GM12873 (cell line): ENCODE measurements around the gene LRRC70.

Experiments used
- TF ChIP-seq, protein P1 (sequence below): IDR thresholded peaks from 2 replicates; pipeline ENCODE4 v1.5.1; 2012; ENCODE audit warnings: low read depth, mild to moderate bottlenecking, moderate library complexity, low read length, control low read depth; ENCODE audit not compliant: insufficient read depth; ENCODE audit errors: missing control alignments

Gene LRRC70

DNA sequence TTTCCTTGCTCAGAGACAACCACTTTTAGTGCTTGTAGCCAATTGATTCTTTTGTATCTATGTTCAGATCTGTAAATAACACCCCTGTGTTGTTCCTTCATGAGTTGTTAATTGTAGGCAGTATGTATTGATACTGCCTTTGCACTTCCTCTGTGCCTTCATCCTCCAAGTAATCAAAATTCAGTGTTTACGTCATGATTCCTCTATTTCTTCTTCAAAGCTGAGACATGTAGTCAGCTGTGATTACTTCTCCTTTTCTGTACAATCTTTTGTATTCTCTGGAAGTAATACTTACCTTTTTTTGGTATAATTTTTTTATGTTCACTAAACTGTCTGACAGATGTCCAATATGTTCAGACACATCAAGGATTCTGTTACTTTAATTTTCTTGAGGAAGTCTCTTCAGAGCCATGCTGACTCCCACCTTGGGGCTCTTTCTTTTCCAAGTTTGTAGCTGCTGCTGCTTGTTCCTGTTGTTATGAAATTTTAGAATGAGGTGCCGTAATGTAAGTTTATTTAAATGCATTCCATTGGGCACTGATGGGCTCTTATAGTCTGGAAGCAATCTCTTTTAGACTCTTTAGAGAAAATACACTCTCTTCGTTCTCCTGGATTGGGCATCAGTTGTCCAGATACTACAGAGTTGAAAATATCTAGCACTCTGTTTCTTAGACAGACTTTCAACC lies 30.5 kb upstream of the LRRC70 start:
- TF ChIP-seq, protein P1, sequence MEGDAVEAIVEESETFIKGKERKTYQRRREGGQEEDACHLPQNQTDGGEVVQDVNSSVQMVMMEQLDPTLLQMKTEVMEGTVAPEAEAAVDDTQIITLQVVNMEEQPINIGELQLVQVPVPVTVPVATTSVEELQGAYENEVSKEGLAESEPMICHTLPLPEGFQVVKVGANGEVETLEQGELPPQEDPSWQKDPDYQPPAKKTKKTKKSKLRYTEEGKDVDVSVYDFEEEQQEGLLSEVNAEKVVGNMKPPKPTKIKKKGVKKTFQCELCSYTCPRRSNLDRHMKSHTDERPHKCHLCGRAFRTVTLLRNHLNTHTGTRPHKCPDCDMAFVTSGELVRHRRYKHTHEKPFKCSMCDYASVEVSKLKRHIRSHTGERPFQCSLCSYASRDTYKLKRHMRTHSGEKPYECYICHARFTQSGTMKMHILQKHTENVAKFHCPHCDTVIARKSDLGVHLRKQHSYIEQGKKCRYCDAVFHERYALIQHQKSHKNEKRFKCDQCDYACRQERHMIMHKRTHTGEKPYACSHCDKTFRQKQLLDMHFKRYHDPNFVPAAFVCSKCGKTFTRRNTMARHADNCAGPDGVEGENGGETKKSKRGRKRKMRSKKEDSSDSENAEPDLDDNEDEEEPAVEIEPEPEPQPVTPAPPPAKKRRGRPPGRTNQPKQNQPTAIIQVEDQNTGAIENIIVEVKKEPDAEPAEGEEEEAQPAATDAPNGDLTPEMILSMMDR = no peak

DNA sequence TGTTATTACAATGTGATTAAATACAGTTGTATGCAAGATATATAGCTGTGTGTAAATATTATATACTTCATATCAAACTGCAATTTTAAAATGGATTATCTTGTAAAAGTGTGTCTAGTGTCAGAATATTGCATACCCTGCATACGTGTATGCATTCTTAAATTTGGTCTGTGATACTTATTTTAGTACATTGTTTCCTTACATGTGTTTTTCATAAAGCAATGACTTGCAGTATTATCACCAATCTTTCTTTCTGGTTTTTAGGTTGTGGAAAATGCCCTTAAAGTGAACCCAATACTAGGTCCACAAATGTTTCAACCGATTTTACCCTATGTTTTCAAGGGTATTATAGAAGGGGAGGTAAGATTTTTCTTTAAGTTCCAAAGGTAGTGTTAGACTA lies 28.5 kb upstream of the LRRC70 start:
- TF ChIP-seq, protein P1 = no peak

GRCh38 chr5:62555930-62556329 lies 22.7 kb upstream of the LRRC70 start:
- TF ChIP-seq, protein P1 = no peak

- TF ChIP-seq, protein P1 = no peak
Measured at GRCh38 chr5:62558941-62559340, 19.7 kb upstream of the LRRC70 start.

GRCh38 chr5:62560786-62561185 lies 17.8 kb upstream of the LRRC70 start:
- TF ChIP-seq, protein P1 = no peak

DNA sequence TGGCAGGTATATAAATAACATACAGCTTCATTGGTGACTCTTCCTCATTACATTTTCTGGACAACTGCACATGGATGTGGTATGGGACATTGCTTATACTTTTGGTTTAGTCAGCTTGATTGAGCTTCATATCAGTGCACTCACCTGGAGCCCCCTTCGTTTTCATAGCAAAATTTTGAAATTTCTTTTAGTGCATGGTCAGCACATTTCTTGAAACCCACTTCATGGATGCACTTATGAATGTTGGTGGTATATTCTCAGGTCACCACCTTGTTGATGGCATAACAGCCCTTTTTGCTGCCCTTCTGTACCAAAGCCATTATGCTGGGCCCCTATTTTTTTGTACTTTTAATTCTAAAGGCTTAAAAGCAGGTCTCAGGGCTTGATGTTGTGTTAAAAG lies 16.7 kb upstream of the LRRC70 start:
- TF ChIP-seq, protein P1 = no peak

DNA sequence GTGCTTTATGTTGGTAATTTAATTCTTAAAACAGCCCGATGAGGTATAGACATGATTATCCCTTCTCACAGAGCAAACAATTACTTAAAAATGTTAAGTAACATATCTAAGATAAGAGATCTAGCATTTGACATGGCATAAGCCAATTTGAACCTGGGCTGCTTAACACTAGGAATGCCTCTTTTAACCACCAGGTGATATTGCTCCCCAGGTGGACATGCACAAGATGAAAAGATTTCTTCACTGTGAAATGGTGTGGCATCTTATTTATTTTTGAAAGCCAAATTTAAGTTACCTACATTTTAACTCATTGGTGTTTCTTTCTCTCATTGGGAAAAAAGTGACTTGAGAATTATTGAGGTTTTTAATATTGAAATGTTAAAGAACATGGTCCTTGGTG lies 15.8 kb upstream of the LRRC70 start:
- TF ChIP-seq, protein P1 = no peak
